WTC11 (cell line): Measurements from ENCODE around the gene BICDL1. TPM values are rescaled to one million over a fixed set of nuclear protein-coding genes. Genes with fewer than 3 reads are reported as not detected.

Experiments used
- ATAC-seq: fragments of 200-7000 bp; cut with Tn5 transposase; 2 replicates; pipeline ENCODE4 v1.10.0; 2021; ENCODE audit warnings: mild to moderate bottlenecking, moderate library complexity
- CTCF ChIA-PET: fragments of 300-600 bp; sonication (Branson Sonifier 250); formaldehyde crosslinking; loops from one replicate; lab custom pipeline; 2021; ENCODE audit warnings: antibody characterized with exemption; lab: Charles Lee
- POLR2A ChIA-PET: fragments of 350-600 bp; sonication (Branson Sonifier 250); formaldehyde crosslinking; loops from one replicate; lab custom pipeline; 2021; ENCODE audit warnings: antibody characterized with exemption; lab: Charles Lee
- DNase-seq: peaks from one replicate; pipeline ENCODE4 v3.0.0; 2021; ENCODE audit warnings: low spot score
- H3K27ac Mint-ChIP-seq: 2 replicates; pipeline ENCODE4 v1.8.0; 2021; ENCODE audit warnings: mixed read lengths
- H3K27me3 Mint-ChIP-seq: 2 replicates; pipeline ENCODE4 v1.8.0; 2021; ENCODE audit warnings: low read depth, mild to moderate bottlenecking, moderate library complexity, mixed read lengths
- H3K36me3 Mint-ChIP-seq: 2 replicates; pipeline ENCODE4 v1.8.0; 2021; ENCODE audit warnings: mixed read lengths
- H3K4me1 Mint-ChIP-seq: 2 replicates; pipeline ENCODE4 v1.8.0; 2022; ENCODE audit warnings: mixed read lengths
- H3K4me3 Mint-ChIP-seq: 2 replicates; pipeline ENCODE4 v1.8.0; 2021; ENCODE audit warnings: mild to moderate bottlenecking, moderate library complexity, mixed read lengths
- H3K9me3 Mint-ChIP-seq: 2 replicates; pipeline ENCODE4 v1.8.0; 2021; ENCODE audit warnings: mixed read lengths
- CTCF ChIP-seq: fragments of 200-600 bp; IDR thresholded peaks from 2 replicates; pipeline ENCODE4 v1.8.0; 2022; ENCODE audit warnings: antibody characterized with exemption
- EMX1 ChIP-seq: fragments of 250-450 bp; sonication (Bioruptor Pico); IDR thresholded peaks from 2 replicates; pipeline ENCODE4 v1.8.0; 2021; ENCODE audit warnings: mild to moderate bottlenecking
- FOXJ3 ChIP-seq: sonication (generic); formaldehyde crosslinking; IDR thresholded peaks from 2 replicates; pipeline ENCODE4 v1.9.0; 2021; ENCODE audit warnings: missing genetic modification reagents, mild to moderate bottlenecking, borderline replicate concordance
- FOXP1 ChIP-seq: sonication (generic); formaldehyde crosslinking; IDR thresholded peaks from 2 replicates; pipeline ENCODE4 v1.8.0; 2022; ENCODE audit warnings: missing genetic modification reagents, mild to moderate bottlenecking, moderate library complexity, borderline replicate concordance
- GRHL2 ChIP-seq: fragments of 250-450 bp; sonication (Bioruptor Pico); IDR thresholded peaks from 2 replicates; pipeline ENCODE4 v1.8.0; 2022; ENCODE audit warnings: mild to moderate bottlenecking, moderate library complexity; ENCODE audit not compliant: insufficient replicate concordance, severe bottlenecking
- HMGXB4 ChIP-seq: sonication (generic); formaldehyde crosslinking; IDR thresholded peaks from 2 replicates; pipeline ENCODE4 v1.8.1; 2023; ENCODE audit warnings: mild to moderate bottlenecking, moderate library complexity, missing genetic modification reagents
- NR1H2 ChIP-seq: sonication (generic); formaldehyde crosslinking; IDR thresholded peaks from 2 replicates; pipeline ENCODE4 v1.9.0; 2021; ENCODE audit warnings: mild to moderate bottlenecking, moderate library complexity, missing genetic modification reagents
- RORB ChIP-seq: fragments of 250-450 bp; sonication (Bioruptor Pico); IDR thresholded peaks from 2 replicates; pipeline ENCODE4 v1.9.0; 2021; ENCODE audit warnings: mild to moderate bottlenecking
- SOX15 ChIP-seq: fragments of 250-450 bp; sonication (Bioruptor Pico); IDR thresholded peaks from 2 replicates; pipeline ENCODE4 v1.9.0; 2021; ENCODE audit warnings: mild to moderate bottlenecking
- SP1 ChIP-seq: sonication (generic); formaldehyde crosslinking; conservative IDR thresholded peaks from 2 replicates; pipeline ENCODE4 v1.8.1; 2022; ENCODE audit warnings: missing genetic modification reagents
- TP53 ChIP-seq: sonication (generic); formaldehyde crosslinking; IDR thresholded peaks from 2 replicates; pipeline ENCODE4 v1.8.1; 2023; ENCODE audit warnings: mild to moderate bottlenecking, missing genetic modification reagents
- ZBTB21 ChIP-seq: sonication (generic); formaldehyde crosslinking; IDR thresholded peaks from 2 replicates; pipeline ENCODE4 v1.8.1; 2023; ENCODE audit warnings: mild to moderate bottlenecking, missing genetic modification reagents, borderline replicate concordance
- ZBTB43 ChIP-seq: sonication (generic); formaldehyde crosslinking; IDR thresholded peaks from 2 replicates; pipeline ENCODE4 v1.8.1; 2023; ENCODE audit warnings: mild to moderate bottlenecking, missing genetic modification reagents
- ZNF281 ChIP-seq: sonication (generic); formaldehyde crosslinking; IDR thresholded peaks from 2 replicates; pipeline ENCODE4 v1.8.0; 2023; ENCODE audit warnings: mild to moderate bottlenecking, missing genetic modification reagents
- ZNF396 ChIP-seq: fragments of 250-450 bp; sonication (Bioruptor Pico); IDR thresholded peaks from 2 replicates; pipeline ENCODE4 v1.8.0; 2021; ENCODE audit warnings: mild to moderate bottlenecking, moderate library complexity, borderline replicate concordance
- ZNF671 ChIP-seq: fragments of 250-450 bp; sonication (Bioruptor Pico); IDR thresholded peaks from 2 replicates; pipeline ENCODE4 v1.8.0; 2021; ENCODE audit warnings: mild to moderate bottlenecking
- ZSCAN18 ChIP-seq: fragments of 250-450 bp; sonication (Bioruptor Pico); IDR thresholded peaks from 2 replicates; pipeline ENCODE4 v2.1.2; 2022; ENCODE audit warnings: mild to moderate bottlenecking, moderate library complexity
- total RNA-seq: library from RNA; stranded (reverse); gene quantifications from 3 replicates; pipeline ENCODE4 v1.2.3, GENCODE V29; 2021

BICDL1 gene
- total RNA-seq, 1 experiment from 2014 or later: 23.1 TPM

GRCh38 chr12:119990382-119990874, 1.4 kb downstream of the BICDL1 start:
- ChIA-PET POLR2A (interaction anchor here (0.6 to 1.4 kb wide), 4 partner anchors 95 to 206 kb away, joined by 3 to 8 read pairs (median 4); no protein-coding TSS in a partner anchor), CTCF (interaction anchor here (0.6 to 2.1 kb wide), 5 partner anchors 74 to 113 kb away, joined by 3 to 7 read pairs (median 4); partner anchors contain the start of gene CIT)
- H3K4me3 Mint-ChIP-seq: peak overlapping the region; percentile 68
- no peak for ATAC-seq
- peaks cover 5% of the 10 kb centered on the region for H3K36me3 Mint-ChIP-seq
- TF ChIP-seq ZSCAN18 (no peak), EMX1 (CRISPR knock-in tag) (no peak), HMGXB4 (CRISPR knock-in tag) (no peak), NR1H2 (CRISPR knock-in tag) (no peak), ZNF281 (CRISPR knock-in tag) (no peak), ZBTB43 (CRISPR knock-in tag) (no peak)
- H3K27me3 Mint-ChIP-seq: peaks cover 18% of the 10 kb centered on the region
- no peak overlapping the region for H3K27ac Mint-ChIP-seq
- no peak for DNase-seq
- peaks cover 29% of the 10 kb centered on the region for H3K4me1 Mint-ChIP-seq
- H3K9me3 Mint-ChIP-seq: no peaks in the 10 kb centered on the region

GRCh38 chr12:119992129-119992705, 3.2 kb downstream of the BICDL1 start:
- no peak for ATAC-seq
- Mint-ChIP-seq H3K9me3 (no peaks in the 10 kb centered on the region), H3K27me3 (peaks cover 11% of the 10 kb centered on the region), H3K4me3 (no peak overlapping the region), H3K27ac (no peak overlapping the region), H3K4me1 (peaks cover 24% of the 10 kb centered on the region), H3K36me3 (peaks cover 5% of the 10 kb centered on the region)
- no peak for DNase-seq
- CTCF ChIA-PET: no interaction called here
- POLR2A ChIA-PET: no interaction called here
- TF ChIP-seq ZBTB21 (CRISPR knock-in tag) (no peak), FOXP1 (no peak), GRHL2 (CRISPR knock-in tag) (no peak), SOX15 (CRISPR knock-in tag) (no peak), ZBTB43 (CRISPR knock-in tag) (no peak), RORB (CRISPR knock-in tag) (no peak), ZNF396 (CRISPR knock-in tag) (no peak), FOXJ3 (CRISPR knock-in tag) (no peak), CTCF (no peak), SP1 (CRISPR knock-in tag) (no peak), ZNF281 (CRISPR knock-in tag) (no peak), TP53 (CRISPR knock-in tag) (no peak), ZNF671 (CRISPR knock-in tag) (no peak)
